Ammon's horn (tissue), 1 donor: ENCODE data around the gene TRIM41.
"Not testable (repeated sequence)": the region's sequence is repeated elsewhere in the genome, so short reads cannot be mapped to it uniquely, and the experiment has no call there.

Experiments used
- DNase-seq: peaks from one replicate; pipeline ENCODE4 v3.0.0-alpha.2; 2016; ENCODE audit warnings: low spot score

TRIM41 gene

GRCh38 chr5:181223058-181223728 lies at the start of gene TRIM41:
Gene TRIM41, plus strand, starts transcription at chr5:181223281. Its CDS starts 719 bp downstream, at chr5:181224000.
- peak; percentile 99 for DNase-seq

DNA sequence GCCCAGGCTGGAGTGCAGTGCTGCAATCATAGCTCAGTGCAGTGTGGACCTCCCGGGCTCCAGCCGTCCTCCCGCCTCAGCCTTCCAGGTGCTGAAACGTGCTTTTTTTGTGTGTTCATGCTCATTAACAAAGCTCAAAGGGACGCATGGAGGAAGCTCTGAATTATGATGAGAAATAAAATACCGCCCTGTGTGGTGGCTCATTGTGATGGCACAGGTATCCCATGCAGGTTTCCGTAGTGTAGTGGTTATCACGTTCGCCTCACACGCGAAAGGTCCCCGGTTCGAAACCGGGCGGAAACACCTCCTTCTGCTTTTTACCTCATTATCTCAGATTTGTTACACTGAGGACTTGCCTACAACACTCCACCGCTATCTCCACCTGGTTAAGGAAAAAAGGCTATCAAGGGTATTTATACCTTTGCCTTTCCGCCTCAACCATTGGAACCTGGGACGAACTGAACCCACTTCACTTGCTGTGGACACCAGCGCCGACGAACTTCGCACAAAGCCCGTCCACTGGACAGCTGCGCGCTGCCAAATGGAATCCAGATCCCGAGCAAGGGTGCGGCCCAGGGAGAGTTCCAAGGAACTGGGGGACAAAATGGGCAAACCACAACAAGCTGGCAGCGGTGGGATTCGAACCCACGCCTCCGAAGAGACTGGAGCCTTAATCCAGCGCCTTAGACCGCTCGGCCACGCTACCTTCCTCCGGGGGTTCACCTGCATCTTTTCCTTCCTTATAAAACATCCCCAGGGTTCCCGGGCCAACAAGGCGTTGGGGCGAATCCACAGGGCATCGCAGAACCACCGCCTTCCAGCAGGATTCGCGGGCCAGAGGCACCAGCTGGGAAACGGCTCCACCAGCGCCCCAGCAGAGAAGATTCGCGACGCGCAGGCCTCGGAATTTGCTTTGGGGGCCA lies 49.4 kb upstream of the TRIM41 start:
- DNase-seq, result no peak

- DNase-seq, result no peak
Observed at GRCh38 chr5:181176254-181176952, 46.7 kb upstream of the TRIM41 start.

- DNase-seq, result not testable (repeated sequence)
Observed at GRCh38 chr5:181177559-181177958, 45.5 kb upstream of the TRIM41 start.

DNA sequence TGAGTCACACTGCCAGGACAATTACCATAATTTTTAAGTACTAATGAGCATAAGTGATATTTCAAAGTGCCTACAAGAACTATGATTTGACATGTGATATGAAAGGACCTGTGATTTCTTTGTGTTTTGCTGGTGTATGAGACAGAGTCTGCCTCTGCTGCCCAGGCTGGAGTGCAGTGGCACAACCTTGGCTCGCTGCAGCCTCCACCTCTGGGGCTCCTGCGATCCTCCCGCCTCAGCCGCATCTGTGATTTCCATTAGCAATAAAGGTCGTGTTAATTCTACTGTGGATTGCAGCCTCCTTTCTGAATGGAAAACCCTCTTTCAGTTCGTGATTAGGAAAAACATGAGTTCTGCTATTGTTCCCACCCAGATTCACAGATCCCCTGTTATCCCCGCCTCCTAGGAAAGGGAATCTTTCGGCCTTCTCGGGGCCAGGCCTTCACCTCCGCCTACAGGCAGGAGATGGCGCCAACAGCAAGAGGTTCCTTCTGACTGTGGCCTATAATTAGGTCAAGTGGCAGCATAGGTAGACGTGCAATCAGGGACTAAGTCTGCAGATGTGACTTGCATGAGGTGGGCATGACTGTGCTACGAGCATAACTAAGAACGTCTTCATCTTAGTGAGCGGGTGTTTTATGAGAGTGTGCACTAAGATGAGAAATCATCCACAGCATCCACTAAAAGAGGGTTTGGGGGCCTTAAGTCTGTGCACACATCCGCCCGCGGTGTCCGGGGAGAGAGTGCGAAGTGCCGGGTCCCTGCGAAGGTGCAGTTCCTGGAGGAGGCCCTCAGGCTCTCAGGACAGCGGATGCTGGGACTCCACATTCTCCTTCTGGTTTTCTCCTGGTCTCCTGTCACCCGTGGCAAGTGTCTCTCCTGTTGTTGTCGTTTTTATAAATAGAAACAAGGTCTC lies 41.2 kb upstream of the TRIM41 start:
- peak; percentile 67 for DNase-seq

- DNase-seq, result no peak
Observed at GRCh38 chr5:181182651-181183050, 40.4 kb upstream of the TRIM41 start.

DNA sequence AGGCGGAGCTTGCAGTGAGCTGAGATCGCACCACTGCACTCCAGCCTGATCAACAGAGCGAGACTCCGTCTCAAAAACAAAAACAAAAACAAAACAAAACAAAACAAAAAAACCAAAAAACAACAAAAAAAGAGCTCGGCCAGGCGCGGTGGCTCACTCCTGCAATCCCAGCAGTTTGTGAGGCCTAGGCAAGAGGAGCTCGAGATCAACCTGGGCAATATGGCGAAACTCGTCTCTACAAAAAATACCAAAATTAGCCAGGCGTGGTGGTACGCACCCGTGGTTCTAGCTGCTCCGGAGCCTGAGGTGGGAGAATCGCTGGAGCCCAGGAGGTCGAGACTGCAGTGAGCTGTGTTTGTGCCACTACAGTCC lies 38.2 kb upstream of the TRIM41 start:
- DNase-seq, result no peak

- DNase-seq, result no peak
Observed at GRCh38 chr5:181185560-181185959, 37.5 kb upstream of the TRIM41 start.

DNA sequence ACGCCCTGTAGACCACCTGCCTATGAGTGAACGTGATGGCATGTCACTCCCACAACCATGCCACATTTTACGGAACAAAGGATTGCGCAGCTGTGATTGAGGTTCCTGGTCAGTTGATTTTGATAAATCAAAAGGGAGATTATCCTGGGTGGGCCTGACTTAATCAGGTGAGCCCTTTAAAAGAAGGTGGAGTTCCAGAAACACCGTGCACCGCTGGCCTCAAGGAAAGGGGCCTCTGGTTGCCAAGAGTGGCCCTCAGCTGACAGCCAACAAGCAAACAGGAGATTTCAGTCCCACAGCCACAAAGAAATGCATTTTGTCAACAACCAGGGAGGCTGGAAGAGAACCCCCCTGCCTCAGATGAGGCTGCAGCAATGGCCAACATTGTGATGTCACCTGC lies 37.1 kb upstream of the TRIM41 start:
- DNase-seq, result no peak

DNA sequence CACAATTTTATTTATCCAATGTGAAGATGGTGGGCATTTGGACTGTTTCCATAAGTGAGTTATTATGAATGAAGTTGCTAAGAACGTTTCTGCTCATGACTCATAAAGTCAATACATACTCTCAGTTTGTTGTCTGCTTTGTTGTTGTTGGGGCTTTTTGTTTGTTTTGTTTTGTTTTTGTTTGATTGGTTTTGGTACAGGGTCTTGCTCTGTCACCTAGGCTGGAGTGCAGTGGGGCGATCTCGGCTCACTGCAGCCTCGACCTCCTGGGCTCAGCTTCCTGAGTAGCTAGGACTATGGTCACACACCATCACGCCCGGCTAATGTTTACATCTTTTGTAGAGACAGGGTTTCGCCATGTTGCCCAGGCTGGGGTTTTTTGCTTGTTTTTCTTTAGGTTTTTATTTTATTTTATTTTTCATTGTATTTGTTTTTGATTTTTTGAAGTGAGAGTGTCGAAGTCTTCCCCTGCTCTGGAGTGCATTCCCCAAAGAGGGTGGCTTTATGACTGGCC lies 36.0 kb upstream of the TRIM41 start:
- DNase-seq, result no peak

DNA sequence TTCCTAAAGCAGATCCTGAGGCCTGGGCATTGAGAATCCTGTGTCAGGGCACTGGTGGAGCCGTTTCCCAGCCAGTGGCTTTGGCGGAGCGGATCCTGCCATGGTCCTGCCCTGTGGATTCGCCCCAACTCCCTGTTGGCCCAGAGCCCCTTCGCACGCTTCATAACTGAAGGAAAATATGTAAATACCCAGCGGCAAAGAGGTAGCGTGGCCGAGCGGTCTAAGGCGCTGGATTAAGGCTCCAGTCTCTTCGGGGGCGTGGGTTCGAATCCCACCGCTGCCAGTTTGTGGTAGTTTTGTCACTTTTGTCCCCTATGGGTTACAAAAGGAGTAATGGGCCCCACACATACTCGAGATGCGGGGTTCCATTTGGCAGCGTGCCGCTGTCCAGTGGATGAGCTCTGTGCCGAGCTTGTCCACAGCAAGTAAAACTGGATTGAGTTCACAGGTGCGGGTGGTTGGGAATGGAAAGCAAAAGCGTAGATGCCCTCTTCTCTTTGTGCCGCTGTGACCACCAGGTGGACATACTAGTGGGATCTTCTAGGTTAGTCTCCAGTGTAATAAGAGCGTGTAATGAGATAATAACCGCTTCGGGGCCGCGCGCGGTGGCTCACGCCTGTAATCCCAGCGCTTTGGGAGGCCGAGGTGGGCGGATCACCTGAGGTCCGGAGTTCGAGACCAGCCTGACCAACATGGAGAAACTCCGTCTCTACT lies 35.4 kb upstream of the TRIM41 start:
- DNase-seq, result peak; percentile 72

GRCh38 chr5:181188700-181189362 lies 34.2 kb upstream of the TRIM41 start:
- DNase-seq, result peak; percentile 83

DNA sequence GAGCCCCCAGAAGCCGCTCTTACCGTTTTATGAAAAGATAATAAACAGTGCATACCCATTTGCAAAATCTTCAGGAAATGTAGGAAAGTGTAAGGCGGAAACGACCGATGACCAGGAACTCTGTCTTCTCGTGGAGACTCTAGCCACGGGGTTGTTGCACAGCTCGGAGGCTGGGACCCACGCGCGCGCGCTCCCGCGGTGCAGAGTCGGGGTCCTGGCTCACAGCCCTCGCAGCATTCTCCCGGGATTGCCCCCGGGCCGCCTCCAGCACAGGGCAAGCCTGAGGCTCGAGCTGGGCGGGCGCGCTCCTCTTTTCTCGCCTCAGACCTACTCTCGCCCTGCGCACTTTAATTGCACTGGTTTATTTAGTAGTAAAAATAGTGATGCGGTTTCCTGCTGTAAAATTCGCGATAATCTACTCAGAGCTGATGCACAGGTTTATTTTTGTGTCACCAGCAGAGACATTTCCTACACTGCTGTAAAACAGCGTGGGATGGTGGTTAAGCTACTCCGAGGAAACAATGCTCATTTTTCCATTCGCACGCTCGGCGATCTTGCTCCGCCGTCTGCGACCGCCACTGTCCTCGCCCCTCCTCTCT lies 33.6 kb upstream of the TRIM41 start:
- no peak for DNase-seq

- no peak for DNase-seq
Observed at GRCh38 chr5:181189962-181190710, 32.9 kb upstream of the TRIM41 start.

- peak; percentile 59 for DNase-seq
Observed at GRCh38 chr5:181190711-181191525, 32.2 kb upstream of the TRIM41 start.

DNA sequence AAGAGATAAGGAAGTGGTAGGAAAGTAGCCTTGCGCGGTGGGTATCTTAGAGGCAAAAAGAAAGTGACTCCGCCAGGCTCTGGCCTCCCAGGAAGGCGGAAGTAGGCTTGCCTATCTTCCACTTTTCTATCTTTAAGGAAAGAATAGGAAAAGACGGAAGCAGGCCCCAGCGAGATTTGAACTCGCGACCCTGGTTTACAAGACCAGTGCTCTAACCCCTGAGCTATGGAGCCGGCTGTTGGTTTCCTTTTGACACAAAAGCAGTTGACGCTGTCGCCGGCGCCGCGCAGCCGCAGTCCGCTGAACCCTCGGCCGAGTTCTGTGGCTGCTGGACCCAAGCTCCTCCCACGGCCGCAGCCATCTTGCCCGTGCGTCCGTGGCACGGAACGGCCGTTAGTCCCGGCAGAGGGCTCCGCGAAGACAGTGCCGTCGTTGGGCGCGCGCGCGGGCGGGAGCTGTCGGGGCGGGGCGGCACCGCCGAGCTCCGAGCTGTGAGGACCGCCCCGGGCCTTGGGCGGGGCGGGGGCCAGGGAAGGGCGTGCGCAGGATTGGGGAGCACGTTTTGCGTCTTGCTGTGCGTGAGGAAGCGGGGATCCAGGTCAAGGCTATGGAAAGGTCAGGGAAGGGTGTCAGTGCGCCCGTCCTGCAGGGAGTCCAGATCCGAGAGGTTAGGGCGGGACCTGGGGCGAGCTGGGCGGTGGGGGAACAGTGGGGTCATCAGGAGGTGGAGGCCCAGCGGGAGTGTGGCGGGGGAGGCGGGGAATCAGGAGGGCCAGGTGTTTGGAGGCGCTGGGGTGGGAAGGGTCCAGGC lies 31.4 kb upstream of the TRIM41 start:
- peak; percentile 96 for DNase-seq

- no peak for DNase-seq
Observed at GRCh38 chr5:181192337-181193046, 30.6 kb upstream of the TRIM41 start.
